Eye (tissue), 1 donor: Measurements from ENCODE around the gene KRT75.

Experiments
- DNase-seq: peaks from one replicate; pipeline ENCODE4 v3.0.0-alpha.2; 2015

KRT75 gene

GRCh38 chr12:52390739-52391617 is 43.2 kb downstream of the KRT75 start:
- peak; percentile 18 for DNase-seq

DNA sequence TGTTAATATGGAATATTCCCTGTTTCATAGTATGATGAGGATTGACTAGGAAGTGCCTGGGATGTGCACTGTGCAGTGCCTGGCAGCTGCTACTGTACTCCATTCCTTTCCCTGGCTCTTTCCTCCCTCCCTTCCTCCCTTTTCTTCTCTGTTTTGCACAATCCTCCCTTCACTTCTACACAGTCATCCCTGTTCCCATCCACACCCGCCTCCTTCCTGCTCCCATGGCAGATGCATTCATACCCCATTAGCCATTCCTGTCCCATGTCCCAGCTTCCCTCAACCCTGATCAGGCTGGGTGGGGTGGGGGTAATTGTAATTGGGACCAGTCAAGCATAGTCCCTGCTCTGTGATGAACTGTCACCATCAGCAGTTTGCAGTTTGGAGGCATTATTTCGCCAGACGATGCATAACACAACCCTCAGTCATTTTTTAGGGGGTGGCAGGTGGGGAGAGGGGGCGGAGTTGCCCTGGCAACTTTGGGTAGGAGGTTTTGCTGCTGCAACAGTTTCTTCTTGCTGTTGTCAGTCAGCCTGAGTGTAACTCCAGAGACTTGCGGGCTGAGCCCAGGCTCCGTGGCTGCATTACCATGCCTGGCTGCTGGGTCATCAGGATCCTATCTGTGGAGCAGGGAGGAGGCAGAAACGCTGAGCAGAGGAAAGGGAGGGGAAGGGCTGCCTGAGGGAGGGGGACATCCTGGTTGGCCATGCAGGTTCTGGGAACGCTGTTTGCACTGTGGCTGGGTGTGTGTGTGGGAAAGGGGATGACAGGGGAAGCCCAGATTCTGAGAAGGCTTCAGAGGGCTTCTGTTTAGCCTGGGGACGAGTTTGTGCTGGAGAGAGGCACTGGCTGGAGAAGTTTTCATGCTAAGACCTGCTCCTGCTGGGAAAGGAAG is 44.6 kb downstream of the KRT75 start:
- peak; percentile 51 for DNase-seq

- no peak for DNase-seq
These were observed 46.3 kb downstream of the KRT75 start for GRCh38 chr12:52387859-52388258.

DNA sequence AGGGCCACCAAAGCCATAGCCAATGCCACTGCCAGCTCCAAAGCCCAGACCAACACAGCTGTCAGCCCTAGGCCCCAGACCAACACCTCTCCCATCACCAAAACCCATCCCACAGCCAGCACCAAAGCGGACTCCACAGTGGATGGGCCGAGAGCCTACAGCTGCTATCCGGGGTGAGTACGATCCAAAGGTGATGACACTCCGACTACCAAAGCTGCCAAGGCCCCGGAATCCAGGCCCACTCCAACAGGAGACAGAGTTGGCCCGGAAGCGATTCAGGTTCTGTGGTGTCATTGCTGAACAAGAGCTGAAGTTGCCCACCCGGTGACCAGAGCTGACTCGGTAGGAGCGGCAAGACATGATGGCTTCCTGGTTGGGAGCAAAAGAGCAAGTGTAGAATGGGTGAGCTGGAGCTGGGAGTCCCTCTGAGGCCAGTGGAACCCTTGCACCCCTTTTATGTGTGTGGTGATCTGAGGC is 48.9 kb downstream of the KRT75 start, which contains the start of gene KRT84:
KRT84 (minus strand) TSS at position 427 of the 477 bp plus-strand sequence; CDS start at position 360, 67 bp downstream.
- DNase-seq, result no peak

GRCh38 chr12:52383331-52383730 is 50.8 kb downstream of the KRT75 start:
- no peak for DNase-seq

GRCh38 chr12:52382854-52383253 is 51.3 kb downstream of the KRT75 start:
- no peak for DNase-seq

- DNase-seq, result no peak
These were observed 53.0 kb downstream of the KRT75 start for GRCh38 chr12:52381206-52381605.

- DNase-seq, result peak; percentile 43
These were observed 53.9 kb downstream of the KRT75 start for GRCh38 chr12:52380271-52380694.

DNA sequence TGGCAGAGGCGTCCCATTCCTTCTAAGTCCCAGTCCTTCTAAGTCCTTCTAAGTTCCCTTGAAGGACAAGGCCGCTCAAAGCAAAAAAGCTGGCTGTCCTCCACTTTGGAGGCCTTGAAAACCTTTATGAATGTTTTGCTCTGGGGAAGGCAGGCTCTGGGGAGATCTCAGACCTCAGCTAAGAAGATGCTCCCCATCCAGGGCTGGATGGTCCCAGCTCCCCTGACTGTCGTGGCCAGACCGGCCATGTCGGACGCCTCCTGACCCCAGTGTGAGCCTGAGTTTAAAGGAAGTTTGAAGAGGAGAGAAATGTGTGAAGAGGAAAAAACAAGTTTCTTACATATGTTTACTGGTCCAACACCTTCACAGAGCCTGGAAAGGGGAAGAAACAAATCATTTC is 54.6 kb downstream of the KRT75 start:
- no peak for DNase-seq

DNA sequence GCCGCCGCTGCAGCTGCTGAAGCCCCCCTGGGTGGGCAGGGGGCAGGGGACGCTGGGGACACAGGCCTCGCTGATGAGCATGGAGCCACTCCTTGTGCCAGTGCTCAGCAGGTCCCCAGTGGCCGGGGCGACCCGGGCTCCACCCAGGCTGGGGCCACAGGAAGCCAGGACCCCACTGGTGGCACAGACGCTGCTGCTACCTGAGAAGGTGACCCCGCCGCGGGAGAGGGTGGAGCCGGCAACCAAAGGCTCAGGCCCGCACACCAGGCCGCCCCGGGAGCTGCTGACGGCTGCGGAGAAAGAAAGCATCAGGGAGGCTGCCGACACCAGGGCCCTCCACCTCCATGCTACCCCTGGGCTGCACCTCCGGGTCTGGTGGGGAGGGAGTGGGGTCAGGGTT is 56.1 kb downstream of the KRT75 start:
- no peak for DNase-seq

DNA sequence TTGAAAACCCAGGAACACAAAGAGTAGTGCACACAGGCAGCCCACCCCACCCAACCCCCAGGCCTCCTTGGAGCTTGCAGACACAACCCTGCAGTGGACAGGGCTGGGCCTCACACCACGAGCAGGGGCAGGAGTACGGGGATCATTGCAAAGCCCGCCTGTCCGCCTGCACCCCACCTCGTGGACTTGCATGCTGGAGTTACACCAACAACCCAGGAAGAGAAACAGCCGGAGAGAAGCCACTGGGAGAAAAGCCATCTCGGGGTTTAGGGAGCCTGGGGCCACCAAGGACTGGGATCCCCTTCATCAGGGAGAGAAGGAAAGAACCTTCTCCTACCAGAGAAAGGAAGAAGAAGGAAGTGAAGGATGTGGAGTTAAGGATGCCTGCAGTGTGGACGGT is 56.9 kb downstream of the KRT75 start:
- no peak for DNase-seq
